Measurements from ENCODE around the gene RNF217. TPM values are rescaled to one million over a fixed set of nuclear protein-coding genes. Genes with fewer than 3 reads are reported as not detected.

RNF217 gene
- total RNA-seq, 1 donor from 2014 or later, result not detected

DNA sequence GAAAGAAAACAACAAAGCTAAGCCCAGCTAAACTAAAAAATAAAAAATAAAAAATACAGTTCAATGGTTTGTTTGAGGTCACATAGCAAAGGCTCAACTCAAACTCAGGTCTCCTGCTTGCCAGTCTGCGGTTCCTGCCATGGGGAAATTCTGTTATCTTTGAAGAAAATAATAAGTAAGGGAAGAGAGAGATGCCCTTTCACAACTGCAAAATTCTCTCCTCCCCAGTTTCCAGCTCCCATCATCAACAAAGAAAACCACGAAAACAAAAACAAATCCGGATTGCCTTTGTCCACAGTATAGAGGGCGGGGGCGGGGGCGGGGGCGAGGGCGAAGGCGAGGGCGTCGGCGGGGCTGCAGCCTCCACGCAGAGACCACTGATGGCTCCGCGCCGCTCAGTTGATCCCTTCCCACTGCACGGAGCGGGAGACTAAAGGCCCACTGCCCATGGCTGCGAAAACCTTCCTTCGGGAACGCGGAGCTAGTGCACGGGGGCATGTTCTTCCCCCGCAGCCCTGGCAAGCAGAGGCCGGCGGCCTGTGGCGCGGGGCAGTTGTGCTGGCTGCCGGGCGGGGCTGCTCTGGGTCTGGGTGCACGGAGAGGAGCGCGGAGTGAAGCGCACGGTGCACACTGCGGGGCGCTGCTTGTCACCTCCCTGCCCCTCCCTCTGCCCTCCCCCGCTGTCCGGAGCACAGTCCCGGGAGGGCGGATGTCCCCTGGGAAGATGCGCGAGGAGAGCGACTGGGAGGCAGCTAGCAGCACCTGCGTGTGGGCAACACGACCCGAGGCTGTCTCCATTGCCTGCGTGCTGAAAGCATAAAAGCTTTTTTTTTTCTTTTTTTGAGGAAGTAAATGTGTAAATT is 137.2 kb downstream of the RNF217 start:
- Mint-ChIP-seq H3K36me3 (ENCODE audit: low read depth) (no peaks in the 10 kb centered on the region), H3K9me3 (no peaks in the 10 kb centered on the region), H3K4me3 (peak overlapping the region; percentile 36), H3K4me1 (peaks cover 5% of the 10 kb centered on the region), H3K27ac (no peak overlapping the region), H3K27me3 (peaks cover 14% of the 10 kb centered on the region)
- ChIA-PET CTCF (no interaction called here), POLR2A (no interaction called here)
- TF ChIP-seq, protein P1, sequence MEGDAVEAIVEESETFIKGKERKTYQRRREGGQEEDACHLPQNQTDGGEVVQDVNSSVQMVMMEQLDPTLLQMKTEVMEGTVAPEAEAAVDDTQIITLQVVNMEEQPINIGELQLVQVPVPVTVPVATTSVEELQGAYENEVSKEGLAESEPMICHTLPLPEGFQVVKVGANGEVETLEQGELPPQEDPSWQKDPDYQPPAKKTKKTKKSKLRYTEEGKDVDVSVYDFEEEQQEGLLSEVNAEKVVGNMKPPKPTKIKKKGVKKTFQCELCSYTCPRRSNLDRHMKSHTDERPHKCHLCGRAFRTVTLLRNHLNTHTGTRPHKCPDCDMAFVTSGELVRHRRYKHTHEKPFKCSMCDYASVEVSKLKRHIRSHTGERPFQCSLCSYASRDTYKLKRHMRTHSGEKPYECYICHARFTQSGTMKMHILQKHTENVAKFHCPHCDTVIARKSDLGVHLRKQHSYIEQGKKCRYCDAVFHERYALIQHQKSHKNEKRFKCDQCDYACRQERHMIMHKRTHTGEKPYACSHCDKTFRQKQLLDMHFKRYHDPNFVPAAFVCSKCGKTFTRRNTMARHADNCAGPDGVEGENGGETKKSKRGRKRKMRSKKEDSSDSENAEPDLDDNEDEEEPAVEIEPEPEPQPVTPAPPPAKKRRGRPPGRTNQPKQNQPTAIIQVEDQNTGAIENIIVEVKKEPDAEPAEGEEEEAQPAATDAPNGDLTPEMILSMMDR (IDR thresholded peaks at IDR 0.05), result no peak
- DNase-seq (no peak), ATAC-seq (ENCODE audit: low read depth) (peak; percentile 57)
- intact Hi-C loops (cut with micrococcal nuclease), result no loop called here

DNA sequence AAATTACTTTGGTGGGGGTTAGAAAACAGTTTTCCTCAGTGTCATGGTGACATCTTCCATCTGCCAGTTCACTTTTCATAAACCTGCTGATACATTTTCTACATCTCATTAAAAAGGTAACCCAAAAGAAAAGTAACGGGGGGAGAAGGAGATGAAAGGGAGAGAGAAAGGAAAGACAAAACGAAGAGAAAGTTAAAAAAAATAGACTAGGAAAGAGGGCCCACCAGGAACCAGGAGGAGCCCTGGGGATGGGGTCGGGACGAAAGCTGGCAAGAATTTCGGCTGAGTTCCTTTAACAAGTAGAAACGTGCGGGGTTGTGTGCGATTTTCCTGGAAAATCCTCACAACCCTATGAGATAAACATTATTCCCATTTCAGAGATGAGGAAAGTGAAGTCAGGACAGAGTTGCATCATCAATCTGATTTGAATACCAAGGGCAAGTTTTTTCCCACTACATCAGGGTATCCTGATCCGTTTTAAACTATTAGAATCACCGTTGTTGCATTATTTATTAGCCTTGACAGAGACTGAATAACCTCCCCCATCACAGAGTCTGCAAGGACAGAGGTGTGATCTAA is 137.9 kb downstream of the RNF217 start:
- ChIA-PET POLR2A (no interaction called here), CTCF (no interaction called here)
- DNase-seq (no peak), ATAC-seq (ENCODE audit: low read depth) (no peak)
- Mint-ChIP-seq H3K36me3 (ENCODE audit: low read depth) (no peaks in the 10 kb centered on the region), H3K27ac (no peak overlapping the region), H3K4me3 (peak overlapping the region; percentile 13), H3K9me3 (no peaks in the 10 kb centered on the region), H3K27me3 (peaks cover 14% of the 10 kb centered on the region), H3K4me1 (peaks cover 5% of the 10 kb centered on the region)
- intact Hi-C loops (cut with micrococcal nuclease), result no loop called here
- TF ChIP-seq, protein P1 (IDR thresholded peaks at IDR 0.05), result no peak

DNA sequence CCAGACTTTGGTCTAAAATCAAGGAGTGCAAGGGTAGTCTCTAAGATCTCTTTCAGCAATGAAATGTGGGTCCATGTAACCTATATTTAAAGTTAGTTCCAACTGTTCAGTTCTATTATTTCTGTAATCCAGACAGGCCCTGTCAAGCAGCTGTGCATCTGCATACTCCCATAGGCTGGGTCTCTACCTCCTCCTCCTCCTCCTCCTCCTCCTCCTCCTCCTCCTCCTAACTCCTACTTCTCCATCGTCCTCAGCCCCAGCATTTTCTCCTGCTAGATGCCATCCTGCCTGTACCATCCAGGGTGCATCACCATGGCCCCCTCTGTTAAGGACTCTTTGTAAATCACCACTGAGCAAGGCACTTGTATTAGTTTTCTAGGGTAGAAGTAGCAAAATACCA is 138.9 kb downstream of the RNF217 start:
- no peaks in the 10 kb centered on the region for H3K9me3 Mint-ChIP-seq
- peaks cover 14% of the 10 kb centered on the region for H3K27me3 Mint-ChIP-seq
- no peaks in the 10 kb centered on the region for H3K36me3 Mint-ChIP-seq (ENCODE audit: low read depth)
- POLR2A ChIA-PET, result no interaction called here
- H3K27ac Mint-ChIP-seq, result no peak overlapping the region
- H3K4me3 Mint-ChIP-seq, result no peak overlapping the region
- H3K4me1 Mint-ChIP-seq, result peaks cover 5% of the 10 kb centered on the region
- CTCF ChIA-PET, result no interaction called here
- TF ChIP-seq, protein P1 (IDR thresholded peaks at IDR 0.05), result no peak
- intact Hi-C loops (cut with micrococcal nuclease), result no loop called here
- no peak for ATAC-seq (ENCODE audit: low read depth)
- no peak for DNase-seq

DNA sequence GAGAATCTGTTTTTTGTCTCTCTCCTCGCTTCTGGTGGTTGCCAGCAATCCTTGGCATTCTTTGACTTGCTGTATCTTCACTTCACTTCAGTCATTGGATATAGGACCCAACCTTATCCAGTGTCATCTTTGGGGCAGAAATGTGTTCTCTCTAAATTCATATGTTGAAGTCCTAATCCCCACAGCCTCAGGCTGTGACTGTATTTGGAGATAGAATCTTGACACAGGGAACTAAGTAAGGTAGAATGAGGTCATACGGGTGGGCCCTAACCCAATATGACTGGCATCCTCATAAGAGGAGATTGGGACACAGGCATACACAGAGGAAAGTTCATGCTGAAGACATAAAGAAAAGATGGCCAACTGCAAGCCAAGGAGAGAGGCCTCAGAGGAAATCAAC is 139.4 kb downstream of the RNF217 start:
- no peak for DNase-seq
- Mint-ChIP-seq H3K4me1 (peaks cover 5% of the 10 kb centered on the region), H3K27me3 (peaks cover 14% of the 10 kb centered on the region), H3K27ac (no peak overlapping the region), H3K36me3 (ENCODE audit: low read depth) (no peaks in the 10 kb centered on the region), H3K4me3 (no peak overlapping the region), H3K9me3 (no peaks in the 10 kb centered on the region)
- CTCF ChIA-PET, result no interaction called here
- POLR2A ChIA-PET, result no interaction called here
- TF ChIP-seq, protein P1 (IDR thresholded peaks at IDR 0.05), result no peak
- intact Hi-C loops (cut with micrococcal nuclease), result no loop called here
- no peak for ATAC-seq (ENCODE audit: low read depth)

DNA sequence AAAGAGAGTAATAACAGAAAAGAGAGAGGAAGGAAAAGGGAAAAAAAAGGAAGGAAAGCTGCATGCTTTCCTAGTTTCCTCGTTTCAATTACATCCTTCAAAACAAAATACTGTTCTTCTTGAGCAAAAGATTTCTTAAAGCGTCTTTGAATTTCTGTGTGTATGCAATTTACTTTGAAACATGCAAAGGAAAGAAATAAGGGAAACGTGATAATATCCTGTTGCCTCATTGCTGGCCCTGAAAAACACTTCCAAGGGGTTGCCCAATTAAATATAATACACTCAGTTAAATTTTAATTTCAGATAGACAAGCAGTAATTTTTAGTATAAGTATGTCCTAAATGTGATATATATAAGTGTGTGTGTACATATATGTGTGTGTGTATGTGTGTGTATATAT is 140.2 kb downstream of the RNF217 start:
- Mint-ChIP-seq H3K9me3 (no peaks in the 10 kb centered on the region), H3K27ac (no peak overlapping the region), H3K4me1 (peaks cover 5% of the 10 kb centered on the region), H3K4me3 (no peak overlapping the region), H3K36me3 (ENCODE audit: low read depth) (no peaks in the 10 kb centered on the region), H3K27me3 (peaks cover 14% of the 10 kb centered on the region)
- TF ChIP-seq, protein P1 (IDR thresholded peaks at IDR 0.05), result no peak
- POLR2A ChIA-PET, result no interaction called here
- CTCF ChIA-PET, result no interaction called here
- DNase-seq (no peak), ATAC-seq (ENCODE audit: low read depth) (no peak)
- intact Hi-C loops (cut with micrococcal nuclease), result no loop called here

Data from activated B cell treated with CpG ODN at 0.5 μM for 24 hours (primary cell).